ENCODE measurements around the gene GRHL1. TPM values are rescaled to one million over a fixed set of nuclear protein-coding genes. Genes with fewer than 3 reads are reported as not detected.
"Not testable (repeated sequence)": the region's sequence is repeated elsewhere in the genome, so short reads cannot be mapped to it uniquely, and the experiment has no call there.

Gene GRHL1
- total RNA-seq, 2 experiments from 2014 or later = 0.38 to 0.40 TPM

GRCh38 chr2:10030798-10031197, 79.3 kb downstream of the GRHL1 start:
- CTCF ChIA-PET = interaction anchor here (1.7 to 1.8 kb wide), 2 partner anchors 11 to 46 kb away, joined by 3 to 5 read pairs; no protein-coding TSS in a partner anchor
- POLR2A ChIA-PET = not testable (repeated sequence)

GRCh38 chr2:10031886-10032745, 80.6 kb downstream of the GRHL1 start:
- ChIA-PET POLR2A (no interaction called here), CTCF (interaction anchor here (1.2 to 1.8 kb wide), 2 partner anchors 17 to 48 kb away, joined by 5 to 7 read pairs; no protein-coding TSS in a partner anchor)

- ChIA-PET POLR2A (no interaction called here), CTCF (no interaction called here)
Observed at GRCh38 chr2:10032746-10033105, 81.2 kb downstream of the GRHL1 start.

- CTCF ChIA-PET = no interaction called here
- POLR2A ChIA-PET = no interaction called here
Observed at GRCh38 chr2:10033251-10034006, 81.9 kb downstream of the GRHL1 start.

GRCh38 chr2:10034333-10035052, 83.0 kb downstream of the GRHL1 start:
- CTCF ChIA-PET = interaction anchor here (1.4 kb wide), 1 partner anchor 14 kb away, joined by 10 read pairs; no protein-coding TSS in a partner anchor
- POLR2A ChIA-PET = no interaction called here

- CTCF ChIA-PET = interaction anchor here (1.4 kb wide), 2 partner anchors 14 to 51 kb away, joined by 4 to 10 read pairs; no protein-coding TSS in a partner anchor
- POLR2A ChIA-PET = no interaction called here
Observed at GRCh38 chr2:10035053-10035422, 83.5 kb downstream of the GRHL1 start.

GRCh38 chr2:10035633-10036032, 84.1 kb downstream of the GRHL1 start:
- ChIA-PET POLR2A (no interaction called here), CTCF (interaction anchor here (0.5 to 1.4 kb wide), 4 partner anchors 10 to 192 kb away, joined by 3 to 10 read pairs (median 4); no protein-coding TSS in a partner anchor)

- ChIA-PET CTCF (interaction anchor here (0.5 to 1.4 kb wide), 4 partner anchors 10 to 192 kb away, joined by 3 to 10 read pairs (median 4); no protein-coding TSS in a partner anchor), POLR2A (no interaction called here)
Observed at GRCh38 chr2:10036095-10036884, 84.8 kb downstream of the GRHL1 start.

GRCh38 chr2:10038123-10038522, 86.6 kb downstream of the GRHL1 start:
- POLR2A ChIA-PET = no interaction called here
- CTCF ChIA-PET = interaction anchor here (0.9 kb wide), 1 partner anchor 53 kb away, joined by 4 read pairs; no protein-coding TSS in a partner anchor

GRCh38 chr2:10038716-10039115, 87.2 kb downstream of the GRHL1 start:
- ChIA-PET POLR2A (interaction anchor here (0.7 kb wide), 1 partner anchor 258 kb away, joined by 3 read pairs; no protein-coding TSS in a partner anchor), CTCF (interaction anchor here (0.9 kb wide), 1 partner anchor 54 kb away, joined by 4 read pairs; no protein-coding TSS in a partner anchor)

GRCh38 chr2:10039658-10040410, 88.3 kb downstream of the GRHL1 start:
- POLR2A ChIA-PET = no interaction called here
- CTCF ChIA-PET = no interaction called here

- ChIA-PET POLR2A (interaction anchor here (1.2 to 2.1 kb wide), 2 partner anchors 57 to 198 kb away, joined by 3 to 6 read pairs; partner anchors contain the start of gene TAF1B), CTCF (interaction anchor here (1.0 to 2.1 kb wide), 5 partner anchors 12 to 242 kb away, joined by 3 to 7 read pairs (median 5); no protein-coding TSS in a partner anchor)
Observed at GRCh38 chr2:10041711-10042110, 90.2 kb downstream of the GRHL1 start.

GRCh38 chr2:10042301-10043161, 91.0 kb downstream of the GRHL1 start:
- ChIA-PET CTCF (interaction anchor here (1.0 to 2.1 kb wide), 5 partner anchors 13 to 242 kb away, joined by 3 to 7 read pairs (median 5); no protein-coding TSS in a partner anchor), POLR2A (interaction anchor here (0.5 to 2.1 kb wide), 3 partner anchors 58 to 199 kb away, joined by 3 to 6 read pairs (median 3); partner anchors contain the start of gene TAF1B)

- POLR2A ChIA-PET = interaction anchor here (0.6 to 2.1 kb wide), 2 partner anchors 14 to 200 kb away, joined by 3 to 6 read pairs; partner anchors contain the start of gene TAF1B
Observed at GRCh38 chr2:10043256-10043905, 91.9 kb downstream of the GRHL1 start, which contains the start of gene KLF11. KLF11 (plus strand) TSS chr2:10043550; CDS start chr2:10043717, 167 bp downstream.

GRCh38 chr2:10043906-10044601, 92.6 kb downstream of the GRHL1 start:
- ChIA-PET POLR2A (interaction anchor here (0.6 to 2.1 kb wide), 3 partner anchors 15 to 723 kb away, joined by 3 to 6 read pairs (median 4); partner anchors contain the start of gene TAF1B), CTCF (interaction anchor here (0.6 to 2.1 kb wide), 4 partner anchors 28 to 244 kb away, joined by 3 to 5 read pairs (median 3); no protein-coding TSS in a partner anchor)

More at GRCh38 chr2:10043256-10043905, 91.9 kb downstream of the GRHL1 start, which contains the start of gene KLF11:
- CTCF ChIA-PET = interaction anchor here (0.6 to 2.1 kb wide), 4 partner anchors 59 to 243 kb away, joined by 3 to 7 read pairs (median 4); no protein-coding TSS in a partner anchor

All from activated CD8-positive, alpha-beta memory T cell treated with anti-CD3 and anti-CD28 coated beads for 36 hours (primary cell).